ENCODE data around the gene NRCAM.
"Not testable (repeated sequence)": the region's sequence is repeated elsewhere in the genome, so short reads cannot be mapped to it uniquely, and the experiment has no call there.

The NRCAM gene

DNA sequence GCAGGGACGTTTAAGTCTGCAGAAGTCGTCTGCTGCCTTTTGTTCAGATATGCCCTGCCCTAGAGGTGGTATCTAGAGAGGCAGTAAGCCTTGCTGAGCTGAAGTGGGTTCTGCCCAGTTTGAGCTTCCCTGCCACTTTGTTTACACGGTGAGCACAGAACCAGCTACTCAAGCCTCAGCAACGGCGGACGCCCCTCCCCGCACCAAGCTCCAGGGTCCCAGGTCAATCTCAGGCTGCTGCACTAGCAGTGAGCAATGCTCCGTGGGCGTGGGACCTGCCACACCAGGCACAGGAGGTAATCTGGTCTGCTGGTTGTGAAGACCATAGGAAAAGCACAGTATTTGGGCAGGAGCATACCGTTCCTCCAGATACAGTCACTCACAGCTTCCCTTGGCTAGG, 178.0 kb downstream of the NRCAM start:
- H3K36me3 ChIP-seq (ENCODE audit: control insufficient read depth, insufficient read depth, low read length), result no peaks in the 10 kb centered on the region
- H3K9me3 ChIP-seq (ENCODE audit: control insufficient read depth, low read length), result no peaks in the 10 kb centered on the region
- H3K9ac ChIP-seq (ENCODE audit: low read length), result no peak overlapping the region
- no peaks in the 10 kb centered on the region for H3K4me1 ChIP-seq (ENCODE audit: control insufficient read depth, insufficient read depth, low read length)
- H3K27me3 ChIP-seq (ENCODE audit: control insufficient read depth, insufficient read depth, low read length), result no peaks in the 10 kb centered on the region
- no peak overlapping the region for H3K4me3 ChIP-seq (ENCODE audit: low read length)

DNA sequence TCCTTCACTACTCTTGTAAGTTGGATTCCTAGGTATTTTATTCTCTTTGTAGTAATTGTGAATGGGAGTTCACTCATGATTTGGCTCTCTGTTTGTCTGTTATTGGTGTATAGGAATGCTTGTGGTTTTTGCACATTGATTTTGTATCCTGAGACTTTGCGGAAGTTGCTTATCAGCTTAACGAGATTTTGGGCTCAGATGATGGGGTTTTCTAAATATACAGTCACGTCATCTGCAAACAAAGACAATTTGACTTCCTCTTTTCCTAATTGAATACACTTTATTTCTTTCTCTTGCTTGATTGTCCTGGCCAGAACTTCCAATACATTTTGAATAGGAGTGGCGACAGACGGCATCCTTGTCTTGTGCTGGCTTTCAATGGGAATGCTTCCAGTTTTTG, 181.8 kb downstream of the NRCAM start:
- not testable (repeated sequence) for H3K9ac ChIP-seq (ENCODE audit: low read length); H3K4me1 ChIP-seq (ENCODE audit: control insufficient read depth, insufficient read depth, low read length); H3K36me3 ChIP-seq (ENCODE audit: control insufficient read depth, insufficient read depth, low read length); H3K9me3 ChIP-seq (ENCODE audit: control insufficient read depth, low read length); H3K4me3 ChIP-seq (ENCODE audit: low read length); H3K27me3 ChIP-seq (ENCODE audit: control insufficient read depth, insufficient read depth, low read length)

DNA sequence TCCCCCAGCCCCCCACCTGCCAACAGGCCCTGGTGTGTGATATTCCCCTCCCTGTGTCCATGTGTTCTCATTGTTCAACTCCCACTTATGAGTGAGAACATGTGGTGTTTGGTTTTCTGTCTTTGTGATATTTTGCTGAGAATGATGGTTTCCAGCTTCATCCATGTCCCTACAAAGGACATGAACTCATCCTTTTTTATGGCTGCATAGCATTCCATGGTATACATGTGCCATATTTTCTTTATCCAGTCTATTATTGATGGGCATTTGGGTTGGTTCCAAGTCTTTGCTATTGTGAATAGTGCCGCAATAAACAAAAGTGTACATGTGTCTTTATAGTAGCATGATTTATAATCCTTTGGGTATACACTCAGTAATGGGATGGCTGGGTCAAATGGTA, 183.3 kb downstream of the NRCAM start:
- H3K4me1 ChIP-seq (ENCODE audit: control insufficient read depth, insufficient read depth, low read length); H3K4me3 ChIP-seq (ENCODE audit: low read length); H3K9ac ChIP-seq (ENCODE audit: low read length); H3K27me3 ChIP-seq (ENCODE audit: control insufficient read depth, insufficient read depth, low read length); H3K9me3 ChIP-seq (ENCODE audit: control insufficient read depth, low read length); H3K36me3 ChIP-seq (ENCODE audit: control insufficient read depth, insufficient read depth, low read length): not testable (repeated sequence)

DNA sequence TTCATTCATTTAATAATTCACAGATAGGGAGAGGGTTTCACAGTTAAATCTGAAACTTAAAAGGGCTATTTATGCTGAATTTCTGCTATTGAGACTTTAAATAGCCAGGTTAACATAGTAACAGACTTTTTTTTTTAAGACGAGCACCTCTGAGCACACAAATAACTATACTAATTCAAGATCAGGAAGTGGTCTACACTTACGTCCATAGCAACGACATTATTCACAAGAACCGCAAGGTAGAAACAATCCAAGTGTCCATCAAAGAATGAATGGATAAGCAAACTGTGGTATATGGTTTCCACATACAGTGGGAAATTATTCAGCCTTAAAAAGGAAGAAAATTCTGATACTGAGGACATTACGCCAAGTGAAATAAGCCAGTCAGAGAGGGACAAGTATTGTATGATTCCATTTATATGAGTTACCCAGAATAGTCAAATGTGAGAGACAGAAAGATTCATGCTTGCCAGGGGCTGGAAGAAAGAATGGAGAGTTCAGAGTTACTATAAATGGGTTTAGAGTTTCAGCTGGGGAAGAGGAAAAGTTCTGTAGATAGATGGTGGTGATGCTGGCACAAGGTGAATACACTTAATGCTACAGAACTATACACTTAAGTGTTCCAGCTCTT, 185.7 kb downstream of the NRCAM start:
- H3K27me3 ChIP-seq (ENCODE audit: control insufficient read depth, insufficient read depth, low read length), result no peaks in the 10 kb centered on the region
- H3K9me3 ChIP-seq (ENCODE audit: control insufficient read depth, low read length), result no peaks in the 10 kb centered on the region
- H3K9ac ChIP-seq (ENCODE audit: low read length), result no peak overlapping the region
- H3K4me3 ChIP-seq (ENCODE audit: low read length), result no peak overlapping the region
- H3K36me3 ChIP-seq (ENCODE audit: control insufficient read depth, insufficient read depth, low read length), result no peaks in the 10 kb centered on the region
- no peaks in the 10 kb centered on the region for H3K4me1 ChIP-seq (ENCODE audit: control insufficient read depth, insufficient read depth, low read length)

DNA sequence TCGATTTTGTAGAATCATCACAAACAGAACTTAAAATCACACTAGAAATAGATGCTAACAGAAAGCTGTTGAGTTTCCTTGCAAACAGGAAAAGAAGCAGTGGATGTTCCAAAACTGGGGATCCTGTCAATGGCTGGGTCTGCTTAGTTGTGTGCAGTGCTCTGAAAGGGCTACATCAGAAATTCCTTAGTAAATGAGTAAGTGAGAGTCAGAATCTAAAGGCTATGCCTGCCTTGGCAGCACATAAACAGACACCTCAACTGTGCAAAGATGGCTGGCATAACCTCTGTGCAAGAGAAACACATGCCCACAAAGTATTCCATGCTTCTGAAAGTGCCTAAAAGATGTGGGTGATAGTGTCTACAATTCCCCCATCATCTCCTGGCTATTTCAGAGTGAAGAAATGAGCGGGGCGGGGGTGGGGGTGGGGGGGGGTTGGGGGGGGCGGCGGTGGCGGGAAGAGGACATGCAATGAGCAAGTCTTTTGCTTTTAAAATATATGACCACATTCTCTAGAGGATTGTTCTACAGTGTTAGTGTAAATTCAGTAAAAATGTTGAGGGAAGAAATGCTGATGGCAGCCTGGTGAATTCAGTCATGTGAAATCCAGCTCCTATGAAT, 187.9 kb downstream of the NRCAM start:
- Histone ChIP-seq H3K9ac (ENCODE audit: low read length) (no peak overlapping the region), H3K27me3 (ENCODE audit: control insufficient read depth, insufficient read depth, low read length) (no peaks in the 10 kb centered on the region), H3K4me3 (ENCODE audit: low read length) (no peak overlapping the region), H3K4me1 (ENCODE audit: control insufficient read depth, insufficient read depth, low read length) (no peaks in the 10 kb centered on the region), H3K9me3 (ENCODE audit: control insufficient read depth, low read length) (no peaks in the 10 kb centered on the region), H3K36me3 (ENCODE audit: control insufficient read depth, insufficient read depth, low read length) (no peaks in the 10 kb centered on the region)

DNA sequence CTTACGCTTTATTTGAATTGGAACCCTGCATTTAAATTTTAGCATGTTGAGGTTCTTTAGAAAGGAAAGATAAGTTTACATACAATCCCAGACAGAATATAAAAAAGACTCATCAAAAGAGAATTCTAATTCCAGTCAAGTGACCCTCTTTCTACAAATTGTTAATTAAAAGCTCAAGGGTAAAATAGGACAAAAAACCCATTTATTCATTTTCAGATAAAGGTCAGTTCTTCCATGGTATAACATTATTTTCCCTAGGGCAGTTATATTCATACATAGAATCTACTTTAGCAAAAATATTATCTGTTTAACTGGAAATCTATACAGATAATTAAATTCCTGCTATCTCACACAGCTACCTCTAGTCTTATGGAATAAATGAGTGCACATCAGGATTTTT, 188.6 kb downstream of the NRCAM start:
- Histone ChIP-seq H3K9ac (ENCODE audit: low read length) (no peak overlapping the region), H3K9me3 (ENCODE audit: control insufficient read depth, low read length) (no peaks in the 10 kb centered on the region), H3K4me3 (ENCODE audit: low read length) (no peak overlapping the region)

DNA sequence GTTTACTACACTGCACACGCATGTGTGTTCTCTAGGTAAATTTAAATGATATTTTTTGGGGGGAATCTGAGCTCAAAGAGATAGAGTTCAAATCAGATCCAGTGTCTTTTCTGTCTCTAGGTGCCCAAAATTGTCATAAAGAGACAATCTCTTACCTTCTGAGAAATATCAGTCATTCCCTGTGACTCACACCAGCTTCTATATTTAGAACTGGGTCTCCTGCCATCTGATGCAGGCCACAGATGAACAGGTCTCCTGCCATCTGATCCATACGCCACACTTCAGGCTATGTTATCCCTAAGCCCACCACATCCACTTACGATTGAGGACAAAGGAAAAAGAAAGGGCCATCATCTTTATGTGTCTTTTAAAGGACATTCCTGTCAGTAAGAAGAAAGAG, 189.7 kb downstream of the NRCAM start:
- H3K9ac ChIP-seq (ENCODE audit: low read length), result no peak overlapping the region
- H3K36me3 ChIP-seq (ENCODE audit: control insufficient read depth, insufficient read depth, low read length), result no peaks in the 10 kb centered on the region
- no peak overlapping the region for H3K4me3 ChIP-seq (ENCODE audit: low read length)

More for the DNA sequence above, 188.6 kb downstream of the NRCAM start:
- no peaks in the 10 kb centered on the region for H3K4me1 ChIP-seq (ENCODE audit: control insufficient read depth, insufficient read depth, low read length)
- no peaks in the 10 kb centered on the region for H3K36me3 ChIP-seq (ENCODE audit: control insufficient read depth, insufficient read depth, low read length)
- H3K27me3 ChIP-seq (ENCODE audit: control insufficient read depth, insufficient read depth, low read length), result no peaks in the 10 kb centered on the region

DNA sequence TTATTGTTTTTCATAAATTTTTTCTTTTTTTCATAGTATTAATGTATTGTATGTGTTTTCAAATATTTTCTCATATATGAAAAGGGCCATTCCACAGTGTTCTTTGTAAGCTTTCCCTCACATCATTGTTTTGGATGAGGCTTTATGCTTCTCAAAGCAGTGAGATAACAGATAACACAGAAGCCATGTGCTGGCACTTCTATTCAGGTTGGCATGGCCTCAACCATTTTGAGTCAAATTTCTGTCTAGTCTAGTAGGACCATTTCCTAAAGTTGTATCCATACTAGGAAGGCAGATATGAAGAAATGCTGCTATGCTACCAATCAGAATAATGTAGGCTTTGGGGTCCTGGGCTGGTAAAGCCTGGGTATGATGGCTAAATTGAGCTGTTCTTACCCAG, 190.2 kb downstream of the NRCAM start:
- Histone ChIP-seq H3K9me3 (ENCODE audit: control insufficient read depth, low read length) (no peaks in the 10 kb centered on the region), H3K9ac (ENCODE audit: low read length) (no peak overlapping the region), H3K4me1 (ENCODE audit: control insufficient read depth, insufficient read depth, low read length) (no peaks in the 10 kb centered on the region)

More for the DNA sequence above, 189.7 kb downstream of the NRCAM start:
- no peaks in the 10 kb centered on the region for H3K4me1 ChIP-seq (ENCODE audit: control insufficient read depth, insufficient read depth, low read length)
- no peaks in the 10 kb centered on the region for H3K27me3 ChIP-seq (ENCODE audit: control insufficient read depth, insufficient read depth, low read length)
- H3K9me3 ChIP-seq (ENCODE audit: control insufficient read depth, low read length), result no peaks in the 10 kb centered on the region

DNA sequence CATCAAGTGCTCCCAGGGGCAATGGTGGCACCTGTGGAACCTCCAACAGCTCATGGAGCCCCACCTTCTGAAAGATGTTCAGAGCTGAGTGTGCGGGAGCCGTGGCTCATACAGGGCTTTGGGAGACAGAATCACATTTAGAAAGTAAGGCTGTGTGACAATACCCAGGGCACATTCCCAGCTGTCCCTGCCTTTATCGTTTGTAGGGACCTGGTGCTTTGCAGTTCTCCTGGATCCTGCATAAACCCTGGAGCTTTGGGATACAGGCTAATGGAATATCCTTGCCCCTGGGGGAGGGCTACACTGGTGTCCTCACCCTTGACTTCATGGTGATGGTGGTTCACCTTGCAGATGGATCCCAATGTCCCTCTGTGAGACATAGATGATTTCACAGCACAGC, 191.2 kb downstream of the NRCAM start:
- H3K9ac ChIP-seq (ENCODE audit: low read length), result no peak overlapping the region
- no peaks in the 10 kb centered on the region for H3K36me3 ChIP-seq (ENCODE audit: control insufficient read depth, insufficient read depth, low read length)
- H3K27me3 ChIP-seq (ENCODE audit: control insufficient read depth, insufficient read depth, low read length), result no peaks in the 10 kb centered on the region
- no peaks in the 10 kb centered on the region for H3K9me3 ChIP-seq (ENCODE audit: control insufficient read depth, low read length)
- no peaks in the 10 kb centered on the region for H3K4me1 ChIP-seq (ENCODE audit: control insufficient read depth, insufficient read depth, low read length)
- H3K4me3 ChIP-seq (ENCODE audit: low read length), result no peak overlapping the region

More for the DNA sequence above, 190.2 kb downstream of the NRCAM start:
- Histone ChIP-seq H3K4me3 (ENCODE audit: low read length) (no peak overlapping the region), H3K27me3 (ENCODE audit: control insufficient read depth, insufficient read depth, low read length) (no peaks in the 10 kb centered on the region), H3K36me3 (ENCODE audit: control insufficient read depth, insufficient read depth, low read length) (no peaks in the 10 kb centered on the region)

DNA sequence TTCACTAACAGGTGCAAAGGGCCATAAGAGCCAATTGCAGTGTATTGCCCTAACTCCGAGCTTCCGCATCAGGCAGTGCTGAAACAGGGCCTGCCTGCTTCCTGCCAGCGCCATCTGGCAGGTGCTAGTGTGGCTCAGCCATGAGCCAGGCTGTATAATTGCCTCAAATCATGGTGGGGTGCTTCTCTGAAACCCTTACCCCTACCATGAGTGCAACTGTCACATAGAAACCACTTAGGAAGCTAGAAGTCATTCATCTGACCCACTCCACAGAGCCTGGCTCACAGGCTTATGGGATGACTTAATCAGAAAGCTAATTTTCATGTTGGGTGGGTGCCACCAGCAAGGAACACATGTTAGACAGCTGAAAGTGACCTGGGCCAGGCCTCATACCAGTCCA, 192.8 kb downstream of the NRCAM start:
- Histone ChIP-seq H3K4me3 (ENCODE audit: low read length) (no peak overlapping the region), H3K9ac (ENCODE audit: low read length) (no peak overlapping the region), H3K36me3 (ENCODE audit: control insufficient read depth, insufficient read depth, low read length) (no peaks in the 10 kb centered on the region), H3K9me3 (ENCODE audit: control insufficient read depth, low read length) (no peaks in the 10 kb centered on the region), H3K4me1 (ENCODE audit: control insufficient read depth, insufficient read depth, low read length) (no peaks in the 10 kb centered on the region), H3K27me3 (ENCODE audit: control insufficient read depth, insufficient read depth, low read length) (no peaks in the 10 kb centered on the region)

DNA sequence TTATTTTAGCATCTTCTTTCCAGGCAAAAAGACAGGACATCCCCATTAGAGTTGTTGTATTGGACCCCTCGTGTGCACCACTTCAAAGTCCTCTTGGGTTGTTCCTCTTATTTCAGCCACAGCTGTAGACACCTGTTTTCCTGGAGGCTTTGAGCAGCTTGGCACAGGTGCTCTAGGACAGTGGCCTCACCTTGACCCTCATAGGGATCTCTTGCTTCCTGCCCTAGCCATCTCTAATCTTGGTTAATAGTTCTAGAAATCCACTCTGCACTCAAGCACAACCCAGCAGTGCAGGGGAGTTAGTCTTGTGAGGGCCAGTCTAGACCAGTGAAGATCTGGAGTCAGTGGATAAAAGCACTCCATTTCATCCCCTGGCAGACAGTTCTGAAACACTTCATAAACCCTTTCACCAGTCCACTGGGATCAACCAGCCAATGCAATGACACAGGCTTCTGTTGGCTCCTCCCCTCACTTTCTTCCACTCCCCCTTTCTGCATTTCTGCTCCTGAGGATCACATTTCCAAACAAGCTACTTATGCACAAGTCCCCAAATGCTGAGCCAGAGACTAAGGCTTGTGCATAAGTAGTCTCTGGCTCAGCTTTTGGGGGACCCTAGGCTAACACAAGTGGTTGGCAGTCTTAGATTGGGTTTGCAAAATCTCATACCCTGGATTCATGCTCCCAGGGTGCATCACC, 194.5 kb downstream of the NRCAM start:
- Histone ChIP-seq H3K9me3 (ENCODE audit: control insufficient read depth, low read length) (no peaks in the 10 kb centered on the region), H3K27me3 (ENCODE audit: control insufficient read depth, insufficient read depth, low read length) (no peaks in the 10 kb centered on the region), H3K36me3 (ENCODE audit: control insufficient read depth, insufficient read depth, low read length) (no peaks in the 10 kb centered on the region), H3K4me1 (ENCODE audit: control insufficient read depth, insufficient read depth, low read length) (no peaks in the 10 kb centered on the region), H3K4me3 (ENCODE audit: low read length) (no peak overlapping the region), H3K9ac (ENCODE audit: low read length) (no peak overlapping the region)

DNA sequence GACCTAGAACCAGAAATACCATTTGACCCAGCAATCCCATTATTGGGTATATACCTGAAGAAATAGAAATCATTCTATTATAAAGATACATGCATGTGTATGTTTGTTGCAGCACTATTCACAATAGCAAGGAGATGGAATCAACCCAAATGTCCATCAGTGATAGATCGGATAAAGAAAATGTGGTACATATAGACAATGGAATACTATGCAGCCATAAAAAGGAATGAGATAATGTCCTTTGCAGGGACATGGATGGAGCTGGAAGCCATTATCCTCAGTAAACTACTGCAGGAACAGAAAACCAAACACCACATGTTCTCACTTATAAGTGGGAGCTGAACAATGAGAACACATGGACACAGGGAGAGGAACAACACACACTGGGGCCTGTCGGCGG, 196.8 kb downstream of the NRCAM start:
- not testable (repeated sequence) for H3K36me3 ChIP-seq (ENCODE audit: control insufficient read depth, insufficient read depth, low read length); H3K9ac ChIP-seq (ENCODE audit: low read length); H3K4me1 ChIP-seq (ENCODE audit: control insufficient read depth, insufficient read depth, low read length); H3K27me3 ChIP-seq (ENCODE audit: control insufficient read depth, insufficient read depth, low read length); H3K4me3 ChIP-seq (ENCODE audit: low read length); H3K9me3 ChIP-seq (ENCODE audit: control insufficient read depth, low read length)

Measured in mucosa of stomach (tissue), 1 donor.